ENCODE results near the gene UBAP1. TPM values are rescaled to one million over a fixed set of nuclear protein-coding genes. Genes with fewer than 3 reads are reported as not detected.
"Not testable (repeated sequence)": the region's sequence is repeated elsewhere in the genome, so short reads cannot be mapped to it uniquely, and the experiment has no call there.

The UBAP1 gene
- total RNA-seq: 35.3 and 38.0 TPM in 2 replicates

DNA sequence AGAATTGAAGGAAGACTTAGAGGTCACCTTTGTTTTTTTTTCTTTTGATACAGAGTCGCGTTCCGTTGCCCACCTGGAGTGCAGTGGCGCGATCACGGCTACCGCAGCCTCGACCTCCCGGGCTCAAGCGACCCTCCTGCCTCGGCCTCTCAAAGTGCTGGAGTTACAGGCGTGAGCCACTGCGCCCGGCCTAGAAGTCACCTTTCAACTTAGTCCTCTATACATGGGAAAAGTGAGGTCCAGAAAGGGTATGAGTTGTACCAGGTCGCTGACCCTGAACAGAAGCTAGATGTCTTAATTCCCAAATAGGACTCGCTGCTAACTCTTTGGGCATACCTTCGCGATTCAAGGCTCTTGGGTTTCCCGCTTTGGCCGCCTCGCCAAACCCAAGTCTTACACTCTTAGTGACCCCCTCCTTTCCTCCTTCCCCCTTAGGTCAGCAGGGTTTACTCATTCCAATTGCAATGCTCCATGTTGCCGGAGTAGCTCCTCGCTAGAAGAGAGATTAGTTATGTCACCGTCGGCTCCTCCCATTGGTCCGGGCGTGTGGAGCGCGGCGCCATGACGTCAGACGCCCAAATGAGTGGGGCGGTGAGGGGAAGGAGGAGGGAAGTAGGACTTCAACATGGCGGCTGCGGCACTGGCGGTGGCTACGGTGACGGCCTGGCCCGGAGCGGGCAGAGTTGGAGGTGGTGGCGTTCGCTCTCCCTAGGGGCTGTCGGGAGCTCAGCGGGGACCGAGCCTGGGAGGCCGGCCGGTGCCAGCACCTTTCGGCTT lies at the start of gene UBAP1:
Gene UBAP1, plus strand, starts transcription at position 608 of the 777 bp plus-strand sequence. CDS start 41,872 bp downstream, outside the sequence.
- DNase-seq (ENCODE audit: low read depth, low spot score): peak; percentile 92

DNA sequence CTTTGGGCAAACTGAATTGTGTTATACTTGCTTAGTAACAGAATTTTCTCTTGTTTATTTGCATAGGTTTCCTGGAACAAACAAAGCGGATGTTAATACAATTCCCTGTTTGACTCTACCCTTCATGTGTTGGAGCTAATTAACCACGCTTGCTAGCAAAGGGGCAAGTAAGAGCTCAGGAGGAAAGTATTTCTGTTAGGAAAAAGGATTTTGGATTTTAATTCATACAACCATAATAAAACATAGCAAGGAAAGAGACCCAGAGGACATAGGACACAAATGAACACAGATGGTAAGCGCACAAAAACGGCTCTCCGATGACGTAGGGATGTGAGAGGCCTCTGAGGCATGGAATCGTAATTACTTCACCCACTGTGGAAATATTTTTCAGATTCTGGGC lies 47.3 kb upstream of the UBAP1 start:
- no peak for DNase-seq (ENCODE audit: low read depth, low spot score)

DNA sequence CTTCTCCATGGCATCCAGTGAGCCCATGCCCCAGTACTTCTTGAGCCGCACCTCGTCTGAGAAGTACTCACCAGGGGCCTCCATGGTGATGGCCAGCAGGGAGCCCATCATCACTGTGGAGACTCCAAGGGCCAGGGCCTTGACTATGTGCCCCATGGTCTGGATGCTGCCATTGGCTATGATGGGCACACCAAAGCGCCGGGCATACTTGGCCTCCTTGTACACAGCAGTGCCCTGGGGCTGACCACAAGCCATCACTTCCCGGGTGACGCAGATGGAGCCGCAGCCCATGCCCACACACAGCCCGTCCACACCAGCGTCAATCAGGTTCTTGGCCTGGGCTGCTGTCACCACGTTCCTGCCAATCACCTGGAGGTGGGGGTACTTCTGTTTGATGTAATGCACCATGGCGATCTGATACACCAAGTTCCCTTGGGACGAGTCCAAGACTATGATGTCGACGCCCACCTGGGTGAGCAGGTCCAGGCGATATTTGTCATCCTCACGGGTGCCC lies 45.4 kb upstream of the UBAP1 start:
- DNase-seq (ENCODE audit: low read depth, low spot score): no peak

DNA sequence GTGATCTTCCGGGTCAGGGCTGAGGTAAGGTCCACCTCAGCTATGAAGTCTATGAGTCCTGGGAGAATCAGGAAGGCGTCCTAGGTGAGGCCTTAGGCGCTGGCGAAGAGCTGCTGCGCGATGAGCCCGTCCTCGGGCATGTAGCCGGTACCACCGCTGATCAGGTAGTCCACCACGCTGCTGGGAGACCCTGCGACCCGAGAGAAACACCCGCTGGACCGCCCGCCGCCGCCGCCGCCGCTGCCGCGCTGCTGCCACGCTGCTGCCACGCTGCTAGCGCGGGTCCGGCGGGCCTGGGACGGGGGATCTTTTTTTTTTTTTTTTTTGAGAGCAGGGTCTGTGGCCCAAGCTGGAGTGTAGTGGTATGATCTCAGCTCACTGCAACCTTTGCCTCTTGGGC lies 44.3 kb upstream of the UBAP1 start:
- DNase-seq (ENCODE audit: low read depth, low spot score): no peak

DNA sequence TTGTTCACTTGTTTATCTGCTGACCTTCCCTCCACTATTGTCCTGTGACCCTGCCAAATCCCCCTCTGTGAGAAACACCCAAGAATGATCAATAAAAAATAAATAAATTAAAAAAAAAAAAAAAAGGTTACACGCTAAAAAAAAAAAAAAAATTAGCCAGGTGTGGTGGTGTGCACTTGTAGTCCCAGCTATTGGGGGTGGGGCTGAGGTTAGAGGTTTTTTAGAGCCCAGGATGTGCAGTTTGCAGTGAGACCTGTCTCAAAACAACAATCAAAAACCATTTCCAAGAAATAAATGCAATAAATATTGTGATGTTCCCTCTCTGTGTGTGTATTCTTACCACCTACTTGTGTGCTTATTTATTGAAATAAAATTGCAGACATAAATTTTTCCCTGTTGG lies 40.2 kb upstream of the UBAP1 start:
- DNase-seq (ENCODE audit: low read depth, low spot score): not testable (repeated sequence)

DNA sequence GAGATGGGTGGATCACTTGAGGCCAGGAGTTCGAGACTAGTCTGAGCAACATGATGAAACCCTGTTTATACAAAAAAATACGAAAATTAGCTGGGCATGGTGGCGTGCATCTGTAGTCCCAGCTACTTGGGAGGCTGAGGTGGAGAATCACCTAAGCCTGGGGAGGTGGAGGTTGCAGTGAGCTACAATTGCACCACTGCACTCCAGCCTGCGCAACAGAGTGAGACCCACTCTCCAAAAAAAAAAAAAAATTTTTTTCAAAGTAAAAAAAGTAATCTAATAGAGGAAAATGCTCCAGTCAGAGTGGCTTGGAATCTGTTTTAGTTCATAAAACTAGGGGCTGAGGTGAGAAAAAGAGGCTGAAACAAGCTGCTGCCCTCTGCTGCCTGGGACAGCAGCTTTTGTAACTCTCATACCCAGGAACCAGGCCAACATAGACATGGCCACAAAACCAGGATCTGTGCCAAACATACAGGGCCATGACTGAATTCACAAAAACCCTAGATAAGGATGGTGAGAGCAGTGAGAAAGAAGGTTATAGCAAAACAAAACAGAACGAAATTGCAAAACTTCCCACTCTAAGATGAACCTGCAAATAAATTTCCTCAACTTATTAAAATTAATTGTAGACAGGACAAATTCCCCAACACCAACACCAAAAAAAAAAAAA lies 39.2 kb upstream of the UBAP1 start:
- DNase-seq (ENCODE audit: low read depth, low spot score): peak; percentile 47

DNA sequence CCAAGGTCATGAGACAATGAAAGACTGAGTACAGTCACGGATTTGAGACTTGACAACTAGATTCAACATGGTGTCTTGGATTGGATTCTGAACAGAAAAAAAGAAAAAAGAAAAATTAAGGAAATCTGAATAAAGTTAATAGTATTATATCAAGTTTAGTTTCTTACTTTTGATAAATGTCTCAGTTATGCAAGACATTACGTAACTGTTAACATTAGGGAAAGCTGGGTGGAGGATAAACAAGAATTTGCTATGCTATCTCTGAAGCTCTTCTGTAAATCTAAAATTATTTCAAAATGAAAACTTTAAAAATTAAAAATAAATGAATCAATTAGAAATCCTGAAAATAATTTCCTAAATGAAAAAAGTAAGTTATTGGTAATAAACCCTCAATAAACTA lies 38.0 kb upstream of the UBAP1 start:
- DNase-seq (ENCODE audit: low read depth, low spot score): no peak

DNA sequence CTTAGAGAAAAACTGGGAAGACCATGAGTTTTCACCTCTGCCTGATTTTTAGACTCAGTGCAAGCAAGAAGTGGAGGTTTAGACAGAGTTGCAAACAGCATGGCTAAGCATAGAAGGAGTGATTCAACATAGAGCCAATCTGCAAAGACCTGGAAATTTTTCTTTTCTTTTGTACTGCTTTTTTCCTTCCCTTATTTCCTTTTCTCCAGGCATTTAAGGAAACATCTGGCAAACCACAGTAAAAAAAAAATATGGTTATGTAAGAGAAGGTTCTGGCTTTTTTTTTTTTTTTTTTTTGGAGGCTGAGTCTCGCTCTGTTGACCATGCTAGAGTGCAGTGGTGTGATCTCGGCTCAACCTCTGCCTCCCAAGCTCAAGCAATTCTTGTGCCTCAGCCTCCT lies 35.7 kb upstream of the UBAP1 start:
- DNase-seq (ENCODE audit: low read depth, low spot score): no peak

DNA sequence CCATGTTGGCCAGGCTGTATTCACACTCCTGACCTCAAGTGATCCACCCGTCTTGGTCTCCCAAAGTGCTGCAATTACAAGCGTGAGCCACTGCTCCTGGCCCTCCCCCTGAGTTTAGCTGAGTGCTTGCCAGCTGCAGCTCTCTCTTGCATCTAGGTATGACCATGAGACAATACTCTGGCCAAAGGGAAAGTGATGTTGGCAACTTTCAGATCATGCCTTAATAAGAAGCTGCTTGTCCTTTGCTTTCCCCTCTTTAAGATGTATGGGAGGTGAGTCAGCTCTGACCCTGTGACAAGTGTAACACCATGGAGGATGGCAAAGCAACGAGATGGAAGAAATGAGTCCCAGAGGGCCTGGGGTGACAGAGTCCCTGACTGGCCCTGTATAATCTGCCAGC lies 33.7 kb upstream of the UBAP1 start:
- DNase-seq (ENCODE audit: low read depth, low spot score): no peak

DNA sequence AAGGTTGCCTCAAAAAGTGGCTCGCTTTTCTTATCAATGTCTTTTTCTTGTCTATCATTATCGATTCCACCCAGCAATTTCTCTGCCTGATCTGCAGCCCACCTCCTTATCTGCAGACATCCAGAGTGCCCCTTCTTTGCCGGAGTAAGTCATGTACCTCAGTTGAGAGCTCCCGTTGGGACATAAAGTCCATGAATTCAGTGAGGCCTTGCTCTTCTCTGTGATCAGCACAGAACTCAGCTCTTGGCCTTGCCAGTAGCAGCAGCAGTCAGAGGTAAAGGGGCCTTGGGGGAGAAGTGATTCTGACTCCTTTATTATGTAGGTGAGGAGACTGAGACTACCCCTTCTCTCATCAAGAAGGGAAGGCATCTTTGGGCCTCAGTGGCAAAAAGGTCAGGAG lies 27.4 kb upstream of the UBAP1 start:
- DNase-seq (ENCODE audit: low read depth, low spot score): no peak

DNA sequence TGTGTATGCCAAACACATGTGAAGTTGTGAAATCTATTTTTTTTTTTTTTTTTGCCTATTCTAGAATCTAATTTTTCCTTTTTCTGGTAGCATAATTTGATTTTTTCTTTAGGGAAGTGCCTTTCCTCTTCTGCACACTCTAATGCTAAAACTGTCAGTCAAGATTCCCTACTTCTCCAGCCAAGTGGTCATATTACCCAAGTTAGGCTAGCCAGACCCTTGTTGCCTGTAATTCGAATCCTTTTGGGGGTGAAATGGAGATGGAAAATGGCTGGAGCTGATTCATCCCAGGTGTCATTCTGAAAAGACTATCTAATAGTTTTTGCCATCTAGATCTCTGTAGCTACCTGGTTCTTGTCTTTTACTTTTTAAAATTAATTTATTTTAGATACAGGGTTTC lies 24.8 kb upstream of the UBAP1 start:
- no peak for DNase-seq (ENCODE audit: low read depth, low spot score)

DNA sequence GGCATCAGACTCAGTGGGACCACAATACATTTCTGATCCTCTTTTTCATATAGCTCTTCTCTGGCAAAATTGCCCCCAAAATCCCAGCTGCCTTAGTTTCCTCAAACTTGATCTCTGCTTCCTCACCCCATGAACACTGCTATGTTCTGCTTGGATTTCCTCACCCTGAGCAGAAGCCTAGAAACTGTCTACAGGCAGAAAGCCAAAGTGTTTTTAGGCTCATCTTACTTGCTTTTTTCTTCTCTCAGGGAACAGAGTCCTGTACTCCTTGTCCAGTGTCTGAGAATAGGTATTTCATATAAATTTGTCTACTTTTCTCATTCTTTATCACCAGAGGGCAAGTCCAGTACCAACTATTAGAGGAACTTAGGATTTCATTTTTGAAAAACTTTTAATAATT lies 21.5 kb upstream of the UBAP1 start:
- no peak for DNase-seq (ENCODE audit: low read depth, low spot score)

DNA sequence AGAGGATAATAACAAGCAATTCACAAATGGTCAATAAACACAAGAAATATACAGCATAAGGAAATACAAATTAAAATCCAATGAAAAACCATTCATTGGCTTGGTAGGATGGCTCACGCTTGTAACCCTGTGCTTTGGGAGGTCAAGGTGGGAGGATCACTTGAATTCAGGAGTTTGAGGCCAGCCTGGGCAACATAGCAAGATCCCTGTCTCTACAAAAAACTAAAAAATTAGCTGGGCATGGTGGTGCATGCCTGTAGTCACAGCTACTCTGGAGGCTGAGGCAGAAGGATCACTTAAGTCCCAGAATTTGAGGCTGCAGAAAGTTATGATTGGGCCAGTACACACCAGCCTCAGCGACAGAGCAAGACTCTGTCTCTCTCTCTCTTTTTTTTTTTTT lies 20.9 kb upstream of the UBAP1 start:
- DNase-seq (ENCODE audit: low read depth, low spot score): no peak

DNA sequence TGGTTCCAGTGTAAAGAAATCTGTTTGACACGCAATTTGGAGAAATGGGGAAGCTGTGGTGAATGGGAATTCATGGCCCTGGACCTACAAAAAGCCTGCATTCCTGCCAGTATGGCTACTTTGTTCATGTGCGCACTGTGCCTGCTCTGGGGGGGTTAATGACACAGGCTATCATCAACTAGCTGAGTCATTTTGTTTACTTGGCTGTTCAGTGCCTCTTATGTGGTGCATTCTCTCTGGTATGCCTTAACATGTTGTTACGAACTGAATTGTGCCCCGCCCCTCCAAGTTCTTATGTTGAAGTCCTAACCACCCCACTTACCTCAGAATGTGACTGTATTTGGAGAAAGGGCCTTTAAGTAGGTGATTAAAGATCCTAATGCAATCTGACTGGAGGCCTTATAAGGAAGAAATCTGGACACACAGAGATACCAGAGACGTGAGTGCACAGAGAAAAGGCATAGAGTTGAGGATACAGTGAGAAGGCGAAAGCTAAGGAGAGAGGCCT lies 20.4 kb upstream of the UBAP1 start:
- no peak for DNase-seq (ENCODE audit: low read depth, low spot score)

DNA sequence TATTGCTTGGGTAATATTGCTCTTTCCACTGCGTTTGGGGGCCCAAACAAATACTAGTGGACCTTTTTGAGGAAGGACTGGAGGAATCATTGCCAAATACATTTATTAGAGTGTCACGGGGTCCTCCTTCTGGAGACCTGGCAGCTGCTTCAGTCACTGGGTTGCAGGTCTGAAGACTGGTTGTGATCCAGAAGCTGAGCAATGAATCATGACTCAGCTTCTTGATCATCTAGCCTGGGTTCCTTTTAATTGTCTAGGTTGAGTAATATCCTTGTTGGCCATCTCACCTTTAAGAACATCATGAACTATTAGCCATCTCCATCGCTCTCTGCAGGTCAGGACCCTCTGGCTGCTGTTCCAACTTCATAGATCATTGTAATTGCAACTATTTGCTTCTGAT lies 15.4 kb upstream of the UBAP1 start:
- no peak for DNase-seq (ENCODE audit: low read depth, low spot score)

DNA sequence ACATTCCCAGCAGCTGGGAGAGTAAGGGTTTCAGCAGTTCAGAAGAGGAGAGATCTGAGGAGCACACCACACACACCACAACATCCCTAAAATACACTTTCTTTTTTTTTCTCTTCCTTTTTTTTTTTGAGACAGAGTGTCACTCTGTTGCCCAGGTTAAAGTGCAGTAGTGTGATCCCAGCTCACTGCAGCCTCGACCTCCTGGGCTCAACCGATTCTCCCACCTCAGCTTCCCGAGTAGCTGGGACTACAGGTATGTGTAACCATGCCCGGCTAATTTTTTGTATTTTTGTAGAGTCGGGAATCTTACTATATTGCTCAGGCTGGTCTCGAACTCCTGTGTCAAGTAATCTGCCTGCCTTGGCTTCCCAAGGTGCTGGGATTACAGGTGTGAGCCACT lies 9.7 kb upstream of the UBAP1 start:
- no peak for DNase-seq (ENCODE audit: low read depth, low spot score)

DNA sequence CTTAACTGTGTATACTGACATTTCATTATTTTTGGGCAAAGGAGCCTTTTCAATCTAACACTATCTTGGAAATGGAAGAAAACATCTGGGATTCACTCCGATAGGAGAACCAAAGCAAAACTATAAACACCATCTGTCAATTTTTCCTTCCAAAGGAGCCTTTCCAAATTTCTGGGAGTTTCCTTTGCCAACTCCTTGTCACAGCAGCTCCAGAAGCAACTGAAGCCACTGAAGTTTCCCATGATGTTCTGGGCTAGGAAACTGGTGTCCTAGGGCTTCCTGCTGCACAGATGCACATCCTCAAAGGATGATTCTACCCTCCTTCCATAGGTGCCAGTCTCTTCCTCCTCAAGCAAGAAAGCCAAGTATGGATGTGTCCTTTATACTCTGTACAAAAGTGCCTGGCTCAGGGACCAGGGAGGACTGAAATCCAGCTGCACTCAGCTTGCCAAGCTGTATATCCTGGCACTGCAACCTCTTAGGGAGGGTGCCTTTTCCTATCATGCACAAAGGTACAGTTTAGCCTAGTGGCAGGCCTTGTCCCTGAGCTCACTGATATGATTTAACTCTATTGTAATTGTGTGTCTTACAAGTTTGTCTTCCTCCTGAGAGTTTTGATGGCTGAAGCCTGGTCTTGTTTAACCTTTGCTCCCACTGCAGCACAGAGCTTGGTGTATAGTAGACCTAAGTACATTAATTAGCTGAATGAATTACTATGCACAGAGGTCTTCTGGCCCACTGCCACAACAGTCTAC lies 8.4 kb upstream of the UBAP1 start:
- no peak for DNase-seq (ENCODE audit: low read depth, low spot score)

DNA sequence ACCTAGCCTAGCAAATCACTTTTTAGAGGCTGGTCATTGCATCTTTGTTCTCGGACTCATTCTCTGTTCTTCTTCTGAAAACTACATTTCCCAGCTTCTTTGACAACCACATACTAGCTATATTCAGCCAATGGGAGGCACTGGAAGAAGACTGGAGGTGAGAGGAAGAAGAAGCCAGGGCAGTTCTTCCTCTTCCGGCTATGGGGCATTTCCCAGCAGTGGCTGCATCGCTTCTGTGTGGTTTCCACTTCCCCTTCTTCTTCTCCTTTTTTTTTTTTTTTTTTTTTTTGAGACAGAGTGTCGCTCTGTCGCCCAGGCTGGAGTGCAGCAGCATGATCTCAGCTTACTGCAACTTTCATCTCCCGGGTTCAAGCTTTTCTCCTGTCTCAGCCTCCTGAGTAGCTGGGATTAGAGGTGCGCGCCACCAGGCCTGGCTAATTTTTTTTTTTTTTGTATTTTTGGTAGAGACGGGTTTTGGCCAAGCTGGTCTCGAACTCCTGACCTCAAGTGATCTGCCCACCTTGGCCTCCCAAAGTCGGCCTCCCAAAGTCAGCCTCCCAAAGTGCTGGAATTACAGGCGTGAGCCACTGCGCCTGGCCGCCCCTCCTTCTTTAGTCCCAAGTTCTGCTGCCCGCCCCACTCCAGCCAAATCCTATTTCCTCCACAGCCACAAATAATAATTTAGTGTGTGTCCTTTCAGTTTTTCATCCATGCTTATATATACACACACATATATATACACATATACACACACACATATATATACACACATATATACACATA lies 6.9 kb upstream of the UBAP1 start:
- DNase-seq (ENCODE audit: low read depth, low spot score): no peak

DNA sequence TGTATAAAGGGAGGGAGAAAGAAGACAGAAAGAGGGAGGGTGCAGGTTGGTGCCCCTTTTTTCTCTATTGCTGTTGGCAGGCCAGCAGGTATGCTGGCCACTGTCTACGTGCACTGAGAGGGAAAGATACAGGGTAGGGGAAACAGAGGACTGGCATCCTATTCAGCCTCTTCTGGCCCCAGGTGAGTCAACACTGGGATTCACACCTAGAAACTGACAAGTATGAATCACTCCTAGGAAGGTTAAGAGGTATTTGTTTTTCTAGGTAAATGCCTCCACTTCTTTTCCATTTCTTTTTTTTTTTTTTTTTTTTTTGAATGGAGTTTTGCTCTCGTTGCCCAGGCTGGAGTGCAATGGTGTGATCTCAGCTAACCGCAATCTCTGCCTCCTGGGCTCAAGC lies 2.8 kb upstream of the UBAP1 start:
- no peak for DNase-seq (ENCODE audit: low read depth, low spot score)

DNA sequence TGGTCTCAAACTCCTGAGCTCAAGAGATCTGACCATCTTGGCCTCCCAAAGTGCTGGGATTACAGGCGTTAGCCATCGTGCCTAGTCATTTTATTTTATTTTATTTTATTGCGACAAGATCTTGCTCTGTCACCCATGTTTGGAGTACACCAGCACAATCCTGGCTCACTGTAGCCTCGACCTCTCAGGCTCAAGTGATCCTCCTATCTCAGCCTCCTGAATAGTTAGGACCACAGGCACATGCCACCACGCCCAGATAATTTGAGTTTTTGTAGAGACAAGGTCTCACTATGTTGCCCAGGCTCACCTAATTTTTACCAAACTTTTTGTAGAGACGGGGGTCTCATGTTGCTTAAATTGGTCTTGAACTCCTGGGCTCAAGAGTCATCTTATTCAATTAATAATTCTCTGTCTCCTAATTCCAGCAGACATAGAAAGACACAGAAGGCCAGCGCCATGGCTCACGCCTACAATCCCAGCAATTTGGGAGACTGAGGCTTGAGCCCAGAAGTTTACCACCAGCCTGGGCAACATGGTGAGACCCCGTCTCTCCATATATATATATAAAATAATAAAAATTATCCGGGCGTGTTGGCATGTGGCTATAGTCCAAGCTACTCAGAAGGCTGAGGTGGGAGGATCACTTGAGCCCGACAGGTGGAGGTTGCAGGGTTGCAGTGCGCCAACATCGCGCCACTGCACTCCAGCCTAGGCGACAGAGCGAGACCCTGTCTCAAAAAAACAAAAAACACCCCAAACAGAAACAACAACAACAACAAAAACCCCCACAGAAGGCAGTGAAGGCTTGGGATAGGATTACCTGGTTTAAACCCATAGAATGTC lies 1.0 kb upstream of the UBAP1 start:
- no peak for DNase-seq (ENCODE audit: low read depth, low spot score)
